Mucosa of stomach (tissue), 1 donor: ENCODE results near the gene LNPEP.
"Not testable (repeated sequence)": the region's sequence is repeated elsewhere in the genome, so short reads cannot be mapped to it uniquely, and the experiment has no call there.

Source experiments
- H3K27me3 ChIP-seq: one replicate; pipeline ENCODE4 v1.7.0; 2013; ENCODE audit warnings: mild to moderate bottlenecking, low read length; ENCODE audit not compliant: control insufficient read depth, insufficient read depth
- H3K36me3 ChIP-seq: one replicate; pipeline ENCODE4 v1.7.0; 2013; ENCODE audit warnings: low read length; ENCODE audit not compliant: control insufficient read depth, insufficient read depth
- H3K4me1 ChIP-seq: one replicate; pipeline ENCODE4 v1.7.0; 2013; ENCODE audit warnings: mild to moderate bottlenecking, low read length; ENCODE audit not compliant: control insufficient read depth, insufficient read depth
- H3K4me3 ChIP-seq: one replicate; pipeline ENCODE4 v1.7.0; 2013; ENCODE audit warnings: low read length
- H3K9ac ChIP-seq: one replicate; pipeline ENCODE4 v1.7.0; 2013; ENCODE audit warnings: mild to moderate bottlenecking, low read length, moderate library complexity
- H3K9me3 ChIP-seq: one replicate; pipeline ENCODE4 v1.7.0; 2013; ENCODE audit warnings: mild to moderate bottlenecking, low read length, moderate library complexity; ENCODE audit not compliant: control insufficient read depth
- donor health status: Pancreatic carcinoma.

The LNPEP gene

DNA sequence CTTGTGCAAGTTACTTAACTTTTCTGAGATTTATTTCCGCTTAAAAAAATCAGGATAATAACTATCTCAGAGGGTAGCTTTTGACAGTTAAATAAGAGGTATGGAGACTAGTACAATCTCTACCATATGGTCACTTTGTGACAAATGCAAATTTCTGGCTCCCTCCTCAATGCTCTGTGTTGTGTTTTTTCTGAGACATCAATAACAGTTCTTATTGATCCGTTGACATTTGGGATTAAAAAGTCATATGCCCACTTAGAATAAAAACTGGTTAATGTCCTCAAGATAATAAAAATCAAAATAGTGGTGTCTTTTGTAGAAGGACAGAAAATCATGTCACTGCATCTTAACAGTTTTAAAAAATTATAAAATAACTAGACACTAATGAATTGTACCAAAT is 24.7 kb upstream of the LNPEP start:
- no peak overlapping the region for H3K4me3 ChIP-seq
- no peaks in the 10 kb centered on the region for H3K27me3 ChIP-seq
- H3K36me3 ChIP-seq: no peaks in the 10 kb centered on the region
- H3K9ac ChIP-seq: no peak overlapping the region
- no peaks in the 10 kb centered on the region for H3K4me1 ChIP-seq
- H3K9me3 ChIP-seq: no peaks in the 10 kb centered on the region

DNA sequence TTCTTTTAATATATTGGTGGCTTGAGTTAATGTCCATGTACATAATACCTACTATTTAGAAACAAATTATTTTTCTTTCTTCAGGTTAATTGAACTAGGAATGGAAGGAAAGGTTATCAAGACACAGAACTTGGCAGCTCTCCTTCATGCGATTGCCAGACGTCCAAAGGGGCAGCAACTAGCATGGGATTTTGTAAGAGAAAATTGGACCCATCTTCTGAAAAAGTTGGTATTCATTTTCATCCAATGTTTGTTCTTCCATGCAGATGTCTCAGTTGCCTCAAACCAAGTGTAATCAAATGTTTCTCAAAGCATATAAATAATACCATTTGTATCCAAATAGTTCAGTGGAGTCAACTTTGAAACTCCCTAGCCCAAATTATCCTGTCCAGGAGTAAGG is 22.6 kb upstream of the LNPEP start:
- Histone ChIP-seq H3K9ac (no peak overlapping the region), H3K4me1 (no peaks in the 10 kb centered on the region), H3K9me3 (no peaks in the 10 kb centered on the region), H3K36me3 (no peaks in the 10 kb centered on the region), H3K4me3 (no peak overlapping the region), H3K27me3 (no peaks in the 10 kb centered on the region)

DNA sequence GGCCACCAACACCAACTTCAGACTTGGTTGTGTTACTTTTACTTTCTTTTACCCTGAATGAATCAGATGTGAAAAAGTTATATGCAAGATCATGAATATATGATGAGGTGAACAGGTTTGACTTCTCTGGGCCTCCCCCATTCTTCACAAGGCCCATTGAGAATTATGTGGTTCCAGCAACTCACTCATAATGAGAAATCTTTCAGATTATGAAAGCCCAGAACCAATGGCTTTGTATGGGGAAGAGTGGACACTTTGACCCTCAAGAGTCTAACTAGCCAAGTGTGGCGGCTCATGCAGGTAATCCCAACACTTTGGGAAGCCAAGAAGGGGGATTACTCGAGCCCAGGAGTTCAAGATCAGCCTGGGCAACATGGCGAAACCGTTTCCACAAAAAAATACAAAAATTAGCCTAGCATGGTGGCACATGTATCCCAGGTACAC is 16.1 kb upstream of the LNPEP start:
- H3K4me1 ChIP-seq: no peaks in the 10 kb centered on the region
- H3K4me3 ChIP-seq: no peak overlapping the region
- no peaks in the 10 kb centered on the region for H3K36me3 ChIP-seq
- no peaks in the 10 kb centered on the region for H3K27me3 ChIP-seq
- H3K9me3 ChIP-seq: no peaks in the 10 kb centered on the region
- no peak overlapping the region for H3K9ac ChIP-seq

DNA sequence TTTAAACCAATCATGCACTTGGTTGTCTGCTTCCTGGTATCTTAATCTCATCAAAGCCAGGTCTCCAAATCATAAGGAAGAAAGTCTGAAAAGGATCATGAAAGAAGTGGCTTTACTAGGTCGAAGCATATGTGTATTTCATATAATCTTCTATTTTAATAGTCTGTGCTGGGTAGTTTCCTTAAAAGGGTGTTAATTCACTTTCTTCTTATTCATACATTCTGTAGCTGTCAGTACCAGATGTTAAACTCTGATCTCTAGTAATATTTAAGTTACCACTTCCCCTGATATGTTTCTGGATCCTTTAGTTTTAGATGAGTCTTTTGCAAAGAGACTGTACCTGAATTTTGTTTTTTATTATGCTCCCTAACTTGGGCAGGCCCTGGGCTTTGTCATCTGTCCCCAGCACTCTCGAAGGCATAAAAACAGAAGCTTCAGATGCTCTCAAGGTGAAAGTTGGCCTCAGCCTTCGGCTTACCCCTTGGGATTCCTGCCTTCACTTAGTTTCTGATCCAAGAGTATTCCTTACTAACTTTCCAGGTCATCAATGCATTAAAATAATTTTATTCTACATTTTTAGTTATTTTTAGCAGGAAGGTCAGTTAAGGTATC is 15.0 kb upstream of the LNPEP start:
- Histone ChIP-seq H3K4me3 (no peak overlapping the region), H3K36me3 (no peaks in the 10 kb centered on the region), H3K9ac (no peak overlapping the region)

DNA sequence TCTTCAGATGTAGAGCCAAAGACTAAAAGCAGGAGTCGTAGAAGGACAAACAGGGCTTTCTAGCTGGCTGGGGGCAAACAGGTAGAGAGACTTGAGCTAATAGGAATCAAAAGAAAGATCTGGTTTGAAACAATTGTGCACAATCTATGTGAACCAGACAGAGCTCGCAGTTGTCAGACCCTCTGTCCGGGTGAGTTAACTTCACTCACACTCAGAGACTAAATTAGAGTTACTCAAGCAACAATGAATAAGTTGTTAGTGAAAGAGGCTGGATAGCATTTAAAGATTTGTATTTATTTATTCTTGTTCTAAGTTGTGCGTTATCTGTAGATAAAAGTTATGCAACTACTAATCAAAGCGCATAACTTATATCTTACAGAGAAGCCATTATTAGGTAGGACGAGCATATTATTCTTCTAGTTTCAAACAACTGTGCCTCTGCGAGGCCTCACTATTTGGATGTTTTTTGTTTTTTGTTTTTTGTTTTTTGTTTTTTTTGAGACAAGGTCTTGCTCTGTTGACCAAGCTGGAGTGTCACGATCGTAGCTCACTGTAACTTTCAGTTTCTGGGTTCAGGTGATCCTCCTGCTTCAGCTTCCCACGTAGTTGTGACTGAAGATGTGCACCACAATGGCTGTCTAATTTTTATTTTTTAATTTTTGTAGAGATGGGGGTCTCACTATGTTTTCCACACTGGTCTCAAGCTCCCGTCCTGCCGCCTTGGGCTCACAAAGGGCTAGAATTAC is 13.2 kb upstream of the LNPEP start:
- Histone ChIP-seq H3K4me1 (no peaks in the 10 kb centered on the region), H3K4me3 (no peak overlapping the region), H3K9me3 (no peaks in the 10 kb centered on the region), H3K27me3 (no peaks in the 10 kb centered on the region), H3K9ac (no peak overlapping the region), H3K36me3 (no peaks in the 10 kb centered on the region)

More for the DNA sequence above, 15.0 kb upstream of the LNPEP start:
- H3K9me3 ChIP-seq: no peaks in the 10 kb centered on the region
- no peaks in the 10 kb centered on the region for H3K27me3 ChIP-seq
- H3K4me1 ChIP-seq: no peaks in the 10 kb centered on the region

DNA sequence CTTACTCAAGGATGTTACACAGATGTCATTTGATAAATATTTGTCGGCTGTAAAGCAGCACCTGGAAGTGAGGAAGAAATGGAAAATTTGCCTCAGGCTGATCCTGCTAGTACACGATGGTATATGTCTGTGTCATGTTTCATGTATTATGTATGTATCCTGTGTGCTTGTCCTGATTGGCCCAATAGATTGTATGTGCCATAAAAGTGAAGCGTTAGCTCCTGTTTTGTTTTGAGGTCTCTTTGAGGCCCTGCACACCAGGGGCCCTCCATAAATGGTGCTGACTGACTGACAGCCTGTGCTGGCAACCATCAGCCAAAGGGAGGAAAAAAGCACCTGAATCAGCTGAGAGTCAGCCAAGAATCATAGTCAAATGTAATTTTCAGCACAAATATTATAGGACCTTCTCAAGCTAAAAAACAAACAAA is 11.8 kb upstream of the LNPEP start:
- no peak overlapping the region for H3K4me3 ChIP-seq
- H3K27me3 ChIP-seq: no peaks in the 10 kb centered on the region
- H3K9me3 ChIP-seq: no peaks in the 10 kb centered on the region
- H3K36me3 ChIP-seq: no peaks in the 10 kb centered on the region
- no peaks in the 10 kb centered on the region for H3K4me1 ChIP-seq
- H3K9ac ChIP-seq: no peak overlapping the region

DNA sequence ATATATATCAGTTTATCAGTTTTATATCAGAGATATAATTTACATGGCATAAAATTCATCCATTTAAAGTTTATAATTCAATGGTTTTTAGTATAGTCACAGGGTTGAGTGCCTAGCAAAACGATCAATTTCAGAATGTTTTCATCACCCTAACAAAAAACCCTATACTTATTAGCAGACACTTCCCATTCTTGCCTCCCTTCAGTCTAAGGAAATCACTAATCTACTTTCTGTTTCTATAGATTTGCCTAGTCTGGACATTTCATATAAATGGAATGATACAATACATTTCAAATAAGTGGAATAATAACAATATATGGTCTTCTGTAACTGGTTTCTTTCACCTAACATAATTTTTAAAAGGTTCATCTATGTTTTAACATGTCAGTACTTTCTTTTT is 9.6 kb upstream of the LNPEP start:
- Histone ChIP-seq H3K36me3 (no peaks in the 10 kb centered on the region), H3K9ac (no peak overlapping the region), H3K4me3 (no peak overlapping the region), H3K9me3 (no peaks in the 10 kb centered on the region), H3K27me3 (no peaks in the 10 kb centered on the region), H3K4me1 (no peaks in the 10 kb centered on the region)

DNA sequence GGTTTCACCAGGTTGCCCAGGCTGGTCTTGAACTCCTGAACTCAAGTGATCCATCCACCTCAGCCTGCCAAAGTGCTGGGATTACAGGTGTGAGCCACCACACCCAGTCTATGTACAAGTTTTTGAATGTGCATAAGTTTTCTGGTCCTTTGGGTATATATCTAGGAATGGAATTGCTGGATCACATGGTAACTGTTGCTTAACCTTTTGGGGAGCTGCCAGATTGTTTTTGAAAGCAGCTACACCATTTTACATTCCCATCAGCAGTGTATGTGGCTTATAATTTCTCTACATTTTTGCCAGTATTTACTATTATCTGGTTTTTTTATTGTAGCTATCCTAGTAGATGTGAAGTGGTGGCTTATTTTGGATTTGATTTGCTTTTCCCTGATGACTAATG is 8.9 kb upstream of the LNPEP start:
- no peak overlapping the region for H3K4me3 ChIP-seq
- no peaks in the 10 kb centered on the region for H3K36me3 ChIP-seq
- H3K4me1 ChIP-seq: no peaks in the 10 kb centered on the region
- H3K9ac ChIP-seq: no peak overlapping the region
- H3K27me3 ChIP-seq: no peaks in the 10 kb centered on the region
- no peaks in the 10 kb centered on the region for H3K9me3 ChIP-seq

DNA sequence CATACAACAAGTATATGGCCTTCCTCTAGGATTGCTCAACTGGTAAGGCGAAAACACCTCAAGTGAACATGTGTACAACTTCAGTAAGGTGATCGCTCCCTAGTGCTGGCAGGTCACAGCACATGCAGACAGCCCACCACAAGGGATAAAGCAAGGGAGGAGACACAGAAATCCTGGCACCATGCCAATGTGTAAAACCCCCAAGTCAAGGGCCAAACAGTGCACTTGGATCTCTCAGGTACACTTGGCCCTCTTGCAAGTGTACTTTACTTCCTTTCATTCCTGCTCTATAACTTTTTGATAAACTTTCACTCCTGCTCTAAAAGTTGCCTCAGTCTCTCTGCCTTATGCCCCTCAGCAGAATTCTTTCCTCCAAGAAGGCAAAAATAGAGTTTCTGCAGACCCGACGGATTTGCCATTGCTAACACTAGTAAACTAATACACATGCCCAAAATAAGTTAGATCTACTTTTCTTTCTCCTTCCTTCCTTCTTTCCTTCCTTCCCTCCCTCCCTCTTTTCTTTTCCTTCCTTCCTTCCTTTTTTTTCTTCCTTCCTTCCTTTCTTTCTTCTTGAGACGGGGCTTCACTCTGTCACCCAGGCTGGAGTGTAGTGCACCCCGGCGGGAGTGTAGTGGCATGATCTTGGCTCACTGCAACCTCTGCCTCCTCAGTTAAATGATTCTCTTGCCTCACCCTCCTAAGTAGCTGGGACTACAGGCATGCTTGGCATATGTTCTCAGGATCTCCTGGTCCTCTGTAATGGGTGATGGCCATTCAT is 6.8 kb upstream of the LNPEP start:
- Histone ChIP-seq H3K27me3 (no peaks in the 10 kb centered on the region), H3K4me3 (no peak overlapping the region), H3K9ac (no peak overlapping the region), H3K4me1 (peaks cover 9% of the 10 kb centered on the region), H3K9me3 (no peaks in the 10 kb centered on the region), H3K36me3 (no peaks in the 10 kb centered on the region)

DNA sequence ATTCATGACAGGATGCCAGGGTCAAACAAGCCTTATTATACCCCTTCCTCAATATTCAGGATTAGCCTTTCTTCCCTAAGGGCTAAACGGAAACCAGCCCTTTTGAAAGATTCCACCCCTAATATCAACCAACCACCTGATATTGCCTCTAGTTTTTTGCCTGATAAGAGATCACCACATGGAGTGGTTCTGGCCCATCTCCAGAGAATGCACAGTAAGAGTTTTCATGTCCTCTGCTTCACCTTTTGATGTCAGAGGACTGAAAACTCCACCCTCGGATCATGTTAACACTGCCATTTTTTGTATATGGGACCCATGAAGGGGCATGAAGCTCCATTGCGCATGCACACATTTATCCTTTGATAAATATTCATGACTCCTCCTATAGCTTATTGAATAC is 5.8 kb upstream of the LNPEP start:
- Histone ChIP-seq H3K4me3 (no peak overlapping the region), H3K9ac (no peak overlapping the region), H3K27me3 (no peaks in the 10 kb centered on the region), H3K36me3 (no peaks in the 10 kb centered on the region), H3K4me1 (peaks cover 10% of the 10 kb centered on the region), H3K9me3 (no peaks in the 10 kb centered on the region)

DNA sequence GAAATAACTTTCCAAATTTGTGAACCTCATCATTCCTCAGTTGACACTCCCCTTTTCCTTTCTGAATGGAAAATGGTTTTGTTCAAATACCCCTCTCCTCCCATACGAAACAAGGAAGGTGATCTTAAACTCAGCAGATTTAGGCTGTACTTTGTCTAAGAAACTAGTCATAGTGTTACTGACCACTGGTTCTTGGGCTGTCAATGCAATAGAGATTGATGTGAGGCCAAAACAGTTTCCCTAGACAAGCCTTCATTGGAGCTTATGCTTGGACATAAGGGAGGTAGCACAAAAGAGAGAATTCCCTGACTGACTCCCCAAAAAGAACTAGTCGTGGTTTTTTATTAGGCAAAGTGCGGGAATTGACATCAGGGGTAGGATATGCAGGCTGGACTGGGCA is 5.3 kb upstream of the LNPEP start:
- Histone ChIP-seq H3K4me1 (peaks cover 10% of the 10 kb centered on the region), H3K36me3 (no peaks in the 10 kb centered on the region), H3K9ac (no peak overlapping the region), H3K27me3 (no peaks in the 10 kb centered on the region), H3K9me3 (no peaks in the 10 kb centered on the region), H3K4me3 (no peak overlapping the region)

DNA sequence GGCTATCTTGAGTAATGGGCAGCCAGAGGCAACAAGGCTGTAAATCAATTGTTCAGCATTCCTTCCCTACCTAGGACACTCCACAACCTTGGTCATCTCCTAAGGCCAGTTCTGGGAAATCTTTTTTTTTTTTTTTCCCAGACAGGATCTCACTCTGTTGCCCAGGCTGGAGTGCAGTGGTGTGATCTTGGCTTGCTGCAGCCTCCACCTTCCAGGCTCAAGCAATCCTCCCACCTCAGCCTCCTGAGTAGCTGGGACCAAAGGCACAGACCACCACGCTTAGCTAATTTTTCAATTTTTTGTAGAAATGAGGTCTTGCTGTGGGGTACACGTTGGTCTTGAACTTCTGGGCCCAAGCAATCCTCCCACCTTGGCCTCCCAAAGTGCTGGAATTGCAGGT is 4.8 kb upstream of the LNPEP start:
- not testable (repeated sequence) for H3K4me3 ChIP-seq, H3K36me3 ChIP-seq, H3K9ac ChIP-seq, H3K9me3 ChIP-seq, H3K27me3 ChIP-seq
- H3K4me1 ChIP-seq: peaks cover 10% of the 10 kb centered on the region
